Measurements from ENCODE around the gene SNAI1.

SNAI1 gene

DNA sequence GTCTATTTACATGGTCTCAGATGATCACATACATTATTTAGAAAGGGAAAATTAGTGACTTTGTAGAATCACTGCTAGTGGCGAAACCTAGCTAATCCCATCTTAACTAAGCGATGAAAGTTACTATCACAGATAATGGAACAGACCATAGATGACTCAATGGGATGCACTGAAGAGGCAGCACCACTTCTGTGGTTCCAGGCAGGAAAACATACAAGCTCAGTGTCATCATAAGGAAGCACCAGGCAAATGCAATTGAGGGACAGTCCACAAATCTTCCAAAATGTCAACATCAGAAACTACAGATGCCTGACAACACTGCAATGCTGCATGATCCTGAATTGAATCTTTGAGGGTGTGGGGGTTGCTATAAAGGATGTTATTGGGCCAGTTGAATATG, 15.9 kb upstream of the SNAI1 start:
- Histone ChIP-seq H3F3A (ENCODE audit: insufficient read depth) (no peaks in the 10 kb centered on the region), H3K9me2 (replicated peaks; ENCODE audit: insufficient read depth, low read length) (no peaks in the 10 kb centered on the region)

GRCh38 chr20:49969234-49969633, 13.5 kb upstream of the SNAI1 start:
- no peak overlapping the region for H2AFZ ChIP-seq (ENCODE audit: low read depth, low read length, severe bottlenecking)
- H3K4me2 ChIP-seq (ENCODE audit: low read depth, low read length, poor library complexity, severe bottlenecking), result no peak overlapping the region
- H3K36me3 ChIP-seq (ENCODE audit: low read length), result no peaks in the 10 kb centered on the region
- H3F3A ChIP-seq (ENCODE audit: insufficient read depth), result no peaks in the 10 kb centered on the region
- no peaks in the 10 kb centered on the region for H4K20me1 ChIP-seq (ENCODE audit: low read depth, low read length)
- H3K9me3 ChIP-seq (ENCODE audit: insufficient read depth, low read length), result no peaks in the 10 kb centered on the region
- no peaks in the 10 kb centered on the region for H3K79me2 ChIP-seq (ENCODE audit: insufficient read depth, low read length)
- H3K27ac ChIP-seq (ENCODE audit: low read depth, low read length), result no peak overlapping the region
- H3K27me3 ChIP-seq (ENCODE audit: low read length), result no peaks in the 10 kb centered on the region
- H3K9me2 ChIP-seq (replicated peaks; ENCODE audit: insufficient read depth, low read length), result no peaks in the 10 kb centered on the region
- TF ChIP-seq, protein P1, sequence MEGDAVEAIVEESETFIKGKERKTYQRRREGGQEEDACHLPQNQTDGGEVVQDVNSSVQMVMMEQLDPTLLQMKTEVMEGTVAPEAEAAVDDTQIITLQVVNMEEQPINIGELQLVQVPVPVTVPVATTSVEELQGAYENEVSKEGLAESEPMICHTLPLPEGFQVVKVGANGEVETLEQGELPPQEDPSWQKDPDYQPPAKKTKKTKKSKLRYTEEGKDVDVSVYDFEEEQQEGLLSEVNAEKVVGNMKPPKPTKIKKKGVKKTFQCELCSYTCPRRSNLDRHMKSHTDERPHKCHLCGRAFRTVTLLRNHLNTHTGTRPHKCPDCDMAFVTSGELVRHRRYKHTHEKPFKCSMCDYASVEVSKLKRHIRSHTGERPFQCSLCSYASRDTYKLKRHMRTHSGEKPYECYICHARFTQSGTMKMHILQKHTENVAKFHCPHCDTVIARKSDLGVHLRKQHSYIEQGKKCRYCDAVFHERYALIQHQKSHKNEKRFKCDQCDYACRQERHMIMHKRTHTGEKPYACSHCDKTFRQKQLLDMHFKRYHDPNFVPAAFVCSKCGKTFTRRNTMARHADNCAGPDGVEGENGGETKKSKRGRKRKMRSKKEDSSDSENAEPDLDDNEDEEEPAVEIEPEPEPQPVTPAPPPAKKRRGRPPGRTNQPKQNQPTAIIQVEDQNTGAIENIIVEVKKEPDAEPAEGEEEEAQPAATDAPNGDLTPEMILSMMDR (IDR thresholded peaks at IDR 0.05; ENCODE audit: insufficient read depth, low read length, poor library complexity, severe bottlenecking), result no peak
- no peak for TF ChIP-seq EZH2phosphoT487 (conservative IDR thresholded peaks at IDR 0.05; ENCODE audit: low read length)
- H3K9ac ChIP-seq (ENCODE audit: low read length), result no peak overlapping the region
- no peak overlapping the region for H3K4me3 ChIP-seq (ENCODE audit: insufficient read depth, low read length, poor library complexity, severe bottlenecking)

More for the DNA sequence above, 15.9 kb upstream of the SNAI1 start:
- Histone ChIP-seq H3K27ac (ENCODE audit: low read depth, low read length) (no peak overlapping the region), H3K36me3 (ENCODE audit: low read length) (no peaks in the 10 kb centered on the region), H4K20me1 (ENCODE audit: low read depth, low read length) (no peaks in the 10 kb centered on the region), H3K79me2 (ENCODE audit: insufficient read depth, low read length) (no peaks in the 10 kb centered on the region), H2AFZ (ENCODE audit: low read depth, low read length, severe bottlenecking) (no peak overlapping the region), H3K4me3 (ENCODE audit: insufficient read depth, low read length, poor library complexity, severe bottlenecking) (no peak overlapping the region), H3K4me2 (ENCODE audit: low read depth, low read length, poor library complexity, severe bottlenecking) (no peak overlapping the region), H3K9ac (ENCODE audit: low read length) (no peak overlapping the region), H3K27me3 (ENCODE audit: low read length) (no peaks in the 10 kb centered on the region), H3K9me3 (ENCODE audit: insufficient read depth, low read length) (no peaks in the 10 kb centered on the region)
- no peak for TF ChIP-seq EZH2phosphoT487 (conservative IDR thresholded peaks at IDR 0.05; ENCODE audit: low read length)
- TF ChIP-seq, protein P1 (IDR thresholded peaks at IDR 0.05; ENCODE audit: insufficient read depth, low read length, poor library complexity, severe bottlenecking), result no peak

DNA sequence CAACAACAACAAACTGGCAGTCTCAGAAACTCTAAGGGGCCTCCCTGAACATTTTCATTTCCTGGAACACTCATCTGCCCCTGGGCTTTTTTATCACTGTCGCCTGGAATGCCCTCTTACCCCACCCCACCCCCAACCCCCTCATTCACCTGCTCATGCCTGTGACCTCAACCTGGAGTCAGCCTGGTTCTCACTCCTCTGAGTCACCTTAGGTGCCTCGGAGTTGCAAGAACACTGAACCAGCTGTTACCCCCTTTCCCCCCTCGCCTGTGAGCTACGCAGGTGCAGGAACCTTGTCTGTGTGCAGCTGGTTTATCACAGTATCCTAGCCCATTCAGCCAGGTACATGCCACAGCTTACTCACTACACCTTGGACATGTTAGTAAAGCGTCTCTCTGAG, 12.8 kb upstream of the SNAI1 start:
- H3K4me2 ChIP-seq (ENCODE audit: low read depth, low read length, poor library complexity, severe bottlenecking), result no peak overlapping the region
- H3K27ac ChIP-seq (ENCODE audit: low read depth, low read length), result no peak overlapping the region
- H3K9me3 ChIP-seq (ENCODE audit: insufficient read depth, low read length), result no peaks in the 10 kb centered on the region

More for the DNA sequence above, 12.8 kb upstream of the SNAI1 start:
- H3K79me2 ChIP-seq (ENCODE audit: insufficient read depth, low read length), result no peaks in the 10 kb centered on the region
- H2AFZ ChIP-seq (ENCODE audit: low read depth, low read length, severe bottlenecking), result no peak overlapping the region
- no peak overlapping the region for H3K4me3 ChIP-seq (ENCODE audit: insufficient read depth, low read length, poor library complexity, severe bottlenecking)
- H3K36me3 ChIP-seq (ENCODE audit: low read length), result no peaks in the 10 kb centered on the region
- H3K9me2 ChIP-seq (replicated peaks; ENCODE audit: insufficient read depth, low read length), result no peaks in the 10 kb centered on the region
- no peaks in the 10 kb centered on the region for H3K27me3 ChIP-seq (ENCODE audit: low read length)
- no peak overlapping the region for H3K9ac ChIP-seq (ENCODE audit: low read length)
- H4K20me1 ChIP-seq (ENCODE audit: low read depth, low read length), result no peaks in the 10 kb centered on the region
- TF ChIP-seq, protein P1 (IDR thresholded peaks at IDR 0.05; ENCODE audit: insufficient read depth, low read length, poor library complexity, severe bottlenecking), result no peak
- no peak for TF ChIP-seq EZH2phosphoT487 (conservative IDR thresholded peaks at IDR 0.05; ENCODE audit: low read length)
- no peaks in the 10 kb centered on the region for H3F3A ChIP-seq (ENCODE audit: insufficient read depth)
